ENCODE measurements around the gene DSG2. TPM values are rescaled to one million over a fixed set of nuclear protein-coding genes. Genes with fewer than 3 reads are reported as not detected.

Gene DSG2
- total RNA-seq, 4 donors from 2014 or later, result 13.9 to 35.4 (median 24.1) TPM

DNA sequence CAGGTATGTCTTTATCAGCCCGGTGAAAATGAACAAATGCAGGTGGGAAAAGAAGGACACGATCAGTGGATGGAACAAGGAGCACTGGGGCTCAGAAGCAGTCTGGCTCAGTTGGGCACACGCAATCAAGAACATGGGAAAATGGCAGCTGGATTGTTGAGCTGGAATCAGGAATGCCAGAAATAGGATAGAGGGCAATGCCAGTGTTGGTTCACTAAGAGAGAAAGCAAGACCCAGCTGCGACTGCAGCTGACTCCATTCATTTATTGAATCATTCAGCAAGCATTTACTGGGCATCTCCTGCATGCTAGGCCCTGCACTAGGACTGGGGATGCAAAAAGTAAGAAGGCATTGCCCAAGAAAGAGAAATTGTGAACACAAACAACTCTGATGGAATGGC is 80.1 kb downstream of the DSG2 start:
- Histone ChIP-seq H3K4me1 (peaks cover 5% of the 10 kb centered on the region), H3K36me3 (no peaks in the 10 kb centered on the region), H3K27me3 (no peaks in the 10 kb centered on the region), H3K27ac (no peak overlapping the region), H3K9me3 (no peaks in the 10 kb centered on the region), H3K4me3 (no peak overlapping the region)
- TF ChIP-seq POLR2AphosphoS5 (IDR thresholded peaks at IDR 0.05), result no peak
- no peak for TF ChIP-seq POLR2A (IDR thresholded peaks at IDR 0.05)
- TF ChIP-seq, protein P1, sequence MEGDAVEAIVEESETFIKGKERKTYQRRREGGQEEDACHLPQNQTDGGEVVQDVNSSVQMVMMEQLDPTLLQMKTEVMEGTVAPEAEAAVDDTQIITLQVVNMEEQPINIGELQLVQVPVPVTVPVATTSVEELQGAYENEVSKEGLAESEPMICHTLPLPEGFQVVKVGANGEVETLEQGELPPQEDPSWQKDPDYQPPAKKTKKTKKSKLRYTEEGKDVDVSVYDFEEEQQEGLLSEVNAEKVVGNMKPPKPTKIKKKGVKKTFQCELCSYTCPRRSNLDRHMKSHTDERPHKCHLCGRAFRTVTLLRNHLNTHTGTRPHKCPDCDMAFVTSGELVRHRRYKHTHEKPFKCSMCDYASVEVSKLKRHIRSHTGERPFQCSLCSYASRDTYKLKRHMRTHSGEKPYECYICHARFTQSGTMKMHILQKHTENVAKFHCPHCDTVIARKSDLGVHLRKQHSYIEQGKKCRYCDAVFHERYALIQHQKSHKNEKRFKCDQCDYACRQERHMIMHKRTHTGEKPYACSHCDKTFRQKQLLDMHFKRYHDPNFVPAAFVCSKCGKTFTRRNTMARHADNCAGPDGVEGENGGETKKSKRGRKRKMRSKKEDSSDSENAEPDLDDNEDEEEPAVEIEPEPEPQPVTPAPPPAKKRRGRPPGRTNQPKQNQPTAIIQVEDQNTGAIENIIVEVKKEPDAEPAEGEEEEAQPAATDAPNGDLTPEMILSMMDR (IDR thresholded peaks at IDR 0.05), result no peak
- TF ChIP-seq EP300 (IDR thresholded peaks at IDR 0.05), result no peak
- 93% methylated on average over 4 of the region's 4 CpGs for WGBS
- no peak for DNase-seq (ENCODE audit: low spot score in 2 of 2)

DNA sequence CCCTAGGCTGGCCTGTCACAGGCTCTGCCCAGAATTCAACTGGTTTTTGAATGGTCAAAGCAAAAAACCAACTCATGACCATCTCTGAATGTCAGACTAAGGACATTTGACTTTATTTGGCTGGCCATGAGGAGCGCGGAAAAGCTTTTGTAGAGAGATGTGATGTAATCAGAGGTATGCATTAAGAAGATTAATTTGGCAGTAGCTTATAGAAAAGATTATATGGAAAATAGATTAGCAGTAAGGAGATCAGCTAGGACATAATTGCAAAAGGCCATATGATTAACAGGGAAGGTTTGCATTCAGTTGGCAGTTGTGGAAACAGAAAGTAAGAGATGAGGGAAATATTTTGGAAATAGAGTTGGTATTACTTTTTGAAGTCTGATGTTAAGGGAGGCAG is 81.4 kb downstream of the DSG2 start:
- peaks cover 5% of the 10 kb centered on the region for H3K4me1 ChIP-seq
- no peak overlapping the region for H3K27ac ChIP-seq
- no peaks in the 10 kb centered on the region for H3K27me3 ChIP-seq
- H3K9me3 ChIP-seq, result no peaks in the 10 kb centered on the region
- TF ChIP-seq EP300 (IDR thresholded peaks at IDR 0.05) (no peak), POLR2A (IDR thresholded peaks at IDR 0.05) (no peak), POLR2AphosphoS5 (IDR thresholded peaks at IDR 0.05) (no peak)
- TF ChIP-seq, protein P1 (IDR thresholded peaks at IDR 0.05), result no peak
- DNase-seq (ENCODE audit: low spot score in 2 of 2), result no peak
- no peak overlapping the region for H3K4me3 ChIP-seq
- 96% methylated on average over 2 of the region's 2 CpGs for WGBS
- no peaks in the 10 kb centered on the region for H3K36me3 ChIP-seq

DNA sequence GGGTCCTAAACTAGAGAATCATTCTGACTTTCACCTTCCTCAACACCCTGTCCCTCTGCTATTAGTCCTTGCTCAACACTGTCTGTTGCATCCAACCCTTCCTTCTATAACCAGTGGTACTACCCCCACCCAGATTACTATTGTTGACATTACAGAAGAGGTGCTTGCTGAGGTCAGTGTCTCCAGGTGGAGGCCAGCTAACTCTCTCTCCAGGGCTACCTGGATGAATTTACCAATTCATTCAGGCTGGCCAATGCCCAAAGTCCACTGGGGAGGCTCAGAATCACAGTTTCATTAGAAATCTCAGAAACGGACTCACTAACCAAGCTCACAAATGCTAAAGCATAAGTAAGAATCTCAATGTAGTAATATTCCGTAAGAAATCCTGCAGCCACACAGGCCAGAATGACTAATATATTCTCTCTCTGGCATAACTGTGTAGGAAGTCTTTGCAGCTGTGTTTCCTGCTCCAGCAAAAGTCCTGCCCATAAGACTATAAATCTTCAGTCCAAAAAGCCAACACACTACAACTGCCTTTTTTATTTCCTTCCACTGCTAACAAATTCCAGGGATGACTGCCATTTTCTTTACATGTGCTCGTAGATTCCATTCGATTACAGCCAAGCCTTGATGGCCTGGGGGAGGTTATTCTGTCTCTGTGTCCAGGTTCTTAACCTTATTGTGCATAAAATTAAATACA is 83.7 kb downstream of the DSG2 start:
- WGBS, result 13% methylated on average over 4 of the region's 4 CpGs
- DNase-seq (ENCODE audit: low spot score in 2 of 2), result no peak
- Histone ChIP-seq H3K4me1 (no peaks in the 10 kb centered on the region), H3K27ac (no peak overlapping the region), H3K27me3 (no peaks in the 10 kb centered on the region), H3K4me3 (no peak overlapping the region), H3K36me3 (no peaks in the 10 kb centered on the region), H3K9me3 (no peaks in the 10 kb centered on the region)
- TF ChIP-seq POLR2A (IDR thresholded peaks at IDR 0.05) (no peak), EP300 (IDR thresholded peaks at IDR 0.05) (no peak), POLR2AphosphoS5 (IDR thresholded peaks at IDR 0.05) (no peak)
- TF ChIP-seq, protein P1 (IDR thresholded peaks at IDR 0.05), result no peak

DNA sequence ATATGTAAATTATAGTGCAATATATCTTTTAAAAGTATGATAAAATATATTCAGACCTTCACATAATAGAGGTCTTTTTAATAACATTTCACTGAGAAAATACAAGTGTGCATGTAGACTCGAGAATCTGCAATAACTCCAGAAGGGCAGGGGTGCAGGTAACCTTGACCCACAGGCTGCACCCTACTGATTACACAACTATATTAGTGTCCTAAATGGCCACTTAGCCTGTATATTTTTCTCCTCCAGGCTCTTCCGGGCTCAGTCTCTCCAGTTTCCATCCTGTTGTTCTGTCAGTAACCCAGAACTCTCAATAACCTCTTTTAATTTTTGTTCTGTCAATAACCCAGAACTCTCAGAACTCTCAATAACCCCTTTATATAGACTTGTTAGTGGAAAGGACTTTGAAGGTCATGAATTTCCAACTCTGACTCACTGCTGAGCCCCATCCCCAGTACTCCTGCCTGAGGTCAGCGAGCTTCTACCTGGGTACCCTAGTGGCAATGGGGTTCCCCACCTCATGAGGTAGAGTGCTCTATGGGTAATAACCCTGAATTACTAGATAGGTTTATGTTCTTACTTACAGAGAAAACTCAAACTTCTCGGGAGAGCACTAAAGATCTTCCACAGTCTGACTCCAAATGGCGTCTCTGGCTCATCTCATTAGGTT is 85.3 kb downstream of the DSG2 start:
- H3K36me3 ChIP-seq, result no peaks in the 10 kb centered on the region
- no peak overlapping the region for H3K4me3 ChIP-seq
- TF ChIP-seq, protein P1 (IDR thresholded peaks at IDR 0.05), result no peak
- TF ChIP-seq POLR2A (IDR thresholded peaks at IDR 0.05) (no peak), EP300 (IDR thresholded peaks at IDR 0.05) (no peak), POLR2AphosphoS5 (IDR thresholded peaks at IDR 0.05) (no peak)
- no peak for DNase-seq (ENCODE audit: low spot score in 2 of 2)
- H3K9me3 ChIP-seq, result no peaks in the 10 kb centered on the region
- H3K27ac ChIP-seq, result no peak overlapping the region
- no peaks in the 10 kb centered on the region for H3K27me3 ChIP-seq
- no peaks in the 10 kb centered on the region for H3K4me1 ChIP-seq
- 95% methylated on average over 5 of the region's 5 CpGs for WGBS

DNA sequence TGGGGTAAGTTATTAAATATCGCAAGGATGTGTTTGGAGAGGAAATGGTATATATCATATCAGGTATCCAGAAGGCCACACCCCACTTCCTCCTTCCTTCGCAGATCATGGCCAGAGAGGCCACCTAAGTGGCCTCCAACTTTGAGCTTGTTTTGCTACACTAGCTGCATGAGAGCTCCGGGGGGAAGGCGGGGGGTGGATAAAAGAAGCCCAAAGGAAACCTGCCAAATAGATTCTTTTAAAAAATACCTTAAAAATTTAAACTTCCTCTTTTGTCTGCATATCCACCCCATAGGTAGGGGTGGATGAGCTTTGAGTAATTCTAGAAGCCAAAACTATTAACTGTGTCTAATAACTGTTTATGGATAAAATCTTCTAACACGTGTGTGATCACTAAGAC is 88.0 kb downstream of the DSG2 start:
- peaks cover under 1% of the 10 kb centered on the region for H3K4me1 ChIP-seq
- TF ChIP-seq POLR2A (IDR thresholded peaks at IDR 0.05), result no peak
- no peak for TF ChIP-seq EP300 (IDR thresholded peaks at IDR 0.05)
- TF ChIP-seq, protein P1 (IDR thresholded peaks at IDR 0.05), result no peak
- no peak for TF ChIP-seq POLR2AphosphoS5 (IDR thresholded peaks at IDR 0.05)
- no peaks in the 10 kb centered on the region for H3K9me3 ChIP-seq
- H3K27ac ChIP-seq, result no peak overlapping the region
- DNase-seq (ENCODE audit: low spot score in 2 of 2), result no peak
- H3K36me3 ChIP-seq, result no peaks in the 10 kb centered on the region
- H3K4me3 ChIP-seq, result no peak overlapping the region
- WGBS, result 92% methylated on average over 5 of the region's 5 CpGs
- no peaks in the 10 kb centered on the region for H3K27me3 ChIP-seq

Measured in suprapubic skin (tissue), 4 donors.